Measurements from ENCODE around the gene C6orf15.

DNA sequence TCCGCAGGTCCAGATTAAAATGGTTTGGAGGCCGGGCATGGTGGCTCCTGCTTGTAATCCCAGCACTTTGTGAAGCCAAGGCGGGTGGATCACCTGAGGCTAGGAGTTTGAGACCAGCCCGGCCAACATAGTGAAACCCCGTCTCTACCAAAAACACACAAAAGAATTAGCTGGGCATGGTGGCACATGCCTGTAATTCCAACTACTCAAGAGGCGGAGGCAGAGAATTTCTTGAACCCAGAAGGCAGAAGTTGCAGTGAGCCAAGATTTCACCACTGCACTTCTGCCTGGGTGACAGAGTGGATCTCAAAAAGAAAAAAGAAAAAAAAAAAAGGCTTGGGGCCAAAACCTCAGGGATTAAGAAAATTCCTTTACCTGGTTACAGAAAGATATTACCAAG is 30.5 kb downstream of the C6orf15 start:
- TF ChIP-seq, protein P1, sequence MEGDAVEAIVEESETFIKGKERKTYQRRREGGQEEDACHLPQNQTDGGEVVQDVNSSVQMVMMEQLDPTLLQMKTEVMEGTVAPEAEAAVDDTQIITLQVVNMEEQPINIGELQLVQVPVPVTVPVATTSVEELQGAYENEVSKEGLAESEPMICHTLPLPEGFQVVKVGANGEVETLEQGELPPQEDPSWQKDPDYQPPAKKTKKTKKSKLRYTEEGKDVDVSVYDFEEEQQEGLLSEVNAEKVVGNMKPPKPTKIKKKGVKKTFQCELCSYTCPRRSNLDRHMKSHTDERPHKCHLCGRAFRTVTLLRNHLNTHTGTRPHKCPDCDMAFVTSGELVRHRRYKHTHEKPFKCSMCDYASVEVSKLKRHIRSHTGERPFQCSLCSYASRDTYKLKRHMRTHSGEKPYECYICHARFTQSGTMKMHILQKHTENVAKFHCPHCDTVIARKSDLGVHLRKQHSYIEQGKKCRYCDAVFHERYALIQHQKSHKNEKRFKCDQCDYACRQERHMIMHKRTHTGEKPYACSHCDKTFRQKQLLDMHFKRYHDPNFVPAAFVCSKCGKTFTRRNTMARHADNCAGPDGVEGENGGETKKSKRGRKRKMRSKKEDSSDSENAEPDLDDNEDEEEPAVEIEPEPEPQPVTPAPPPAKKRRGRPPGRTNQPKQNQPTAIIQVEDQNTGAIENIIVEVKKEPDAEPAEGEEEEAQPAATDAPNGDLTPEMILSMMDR (conservative IDR thresholded peaks at IDR 0.05; ENCODE audit: low read length): no peak
- no peak for TF ChIP-seq EZH2phosphoT487 (IDR thresholded peaks at IDR 0.05; ENCODE audit: borderline replicate concordance)
